ENCODE results near the gene ACVR1B.

ACVR1B gene

DNA sequence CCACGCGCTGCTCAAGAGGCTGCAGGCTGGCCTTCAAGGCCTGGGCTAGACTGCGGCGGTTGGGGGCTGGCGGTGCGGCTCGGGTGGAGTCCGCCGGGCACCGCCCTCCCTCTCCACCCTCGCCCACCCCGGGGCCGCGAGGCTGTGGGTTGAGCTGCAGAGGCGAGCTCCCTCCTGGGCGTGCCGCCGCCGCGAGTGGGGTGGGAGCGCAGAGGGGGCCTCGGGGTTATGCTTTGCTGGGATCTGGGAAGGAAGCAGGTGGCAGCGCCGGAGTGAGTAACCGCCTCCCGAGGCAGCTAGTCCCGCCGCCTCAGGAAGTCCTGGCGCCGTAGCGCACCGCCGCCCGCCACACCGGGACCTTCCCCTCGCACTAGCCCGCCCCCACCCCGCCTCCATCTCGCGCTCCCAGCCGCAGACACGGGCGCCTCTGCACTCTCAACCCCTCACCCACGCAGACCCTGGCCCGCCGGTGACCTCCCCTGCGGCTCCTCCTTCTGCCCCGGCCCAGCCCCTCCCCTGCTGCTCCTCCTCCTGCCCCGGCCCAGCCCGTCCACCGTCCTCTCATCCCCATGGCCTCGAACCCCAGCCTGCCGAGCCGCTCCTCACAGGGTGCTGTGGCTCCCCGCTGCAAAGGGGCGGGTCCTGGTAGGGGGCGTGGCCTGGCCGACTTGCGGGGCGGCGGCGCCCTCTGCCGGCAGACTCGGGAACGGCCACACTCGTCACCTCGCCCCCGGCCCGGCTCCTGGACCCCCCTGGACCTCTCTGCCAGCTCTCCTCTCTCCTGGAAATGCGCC, 71.9 kb downstream of the ACVR1B start:
- TF ChIP-seq, protein P1, sequence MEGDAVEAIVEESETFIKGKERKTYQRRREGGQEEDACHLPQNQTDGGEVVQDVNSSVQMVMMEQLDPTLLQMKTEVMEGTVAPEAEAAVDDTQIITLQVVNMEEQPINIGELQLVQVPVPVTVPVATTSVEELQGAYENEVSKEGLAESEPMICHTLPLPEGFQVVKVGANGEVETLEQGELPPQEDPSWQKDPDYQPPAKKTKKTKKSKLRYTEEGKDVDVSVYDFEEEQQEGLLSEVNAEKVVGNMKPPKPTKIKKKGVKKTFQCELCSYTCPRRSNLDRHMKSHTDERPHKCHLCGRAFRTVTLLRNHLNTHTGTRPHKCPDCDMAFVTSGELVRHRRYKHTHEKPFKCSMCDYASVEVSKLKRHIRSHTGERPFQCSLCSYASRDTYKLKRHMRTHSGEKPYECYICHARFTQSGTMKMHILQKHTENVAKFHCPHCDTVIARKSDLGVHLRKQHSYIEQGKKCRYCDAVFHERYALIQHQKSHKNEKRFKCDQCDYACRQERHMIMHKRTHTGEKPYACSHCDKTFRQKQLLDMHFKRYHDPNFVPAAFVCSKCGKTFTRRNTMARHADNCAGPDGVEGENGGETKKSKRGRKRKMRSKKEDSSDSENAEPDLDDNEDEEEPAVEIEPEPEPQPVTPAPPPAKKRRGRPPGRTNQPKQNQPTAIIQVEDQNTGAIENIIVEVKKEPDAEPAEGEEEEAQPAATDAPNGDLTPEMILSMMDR (IDR thresholded peaks at IDR 0.05; ENCODE audit: poor library complexity, severe bottlenecking) = peak; percentile 96
- H3K27me3 ChIP-seq (ENCODE audit: insufficient read depth, poor library complexity, severe bottlenecking) = no peaks in the 10 kb centered on the region
- peak overlapping the region; percentile 32 for H3K4me3 ChIP-seq (ENCODE audit: severe bottlenecking)
- no peak overlapping the region for H3K27ac ChIP-seq (ENCODE audit: poor library complexity, severe bottlenecking)
- no peaks in the 10 kb centered on the region for H3K4me1 ChIP-seq (ENCODE audit: insufficient read depth, poor library complexity, severe bottlenecking)
- no peaks in the 10 kb centered on the region for H3K36me3 ChIP-seq (ENCODE audit: low read depth)
- ATAC-seq (ENCODE audit: low read depth) (peak; percentile 53), DNase-seq (ENCODE audit: low spot score) (no peak)
- H3K9me3 ChIP-seq (ENCODE audit: severe bottlenecking) = no peaks in the 10 kb centered on the region

DNA sequence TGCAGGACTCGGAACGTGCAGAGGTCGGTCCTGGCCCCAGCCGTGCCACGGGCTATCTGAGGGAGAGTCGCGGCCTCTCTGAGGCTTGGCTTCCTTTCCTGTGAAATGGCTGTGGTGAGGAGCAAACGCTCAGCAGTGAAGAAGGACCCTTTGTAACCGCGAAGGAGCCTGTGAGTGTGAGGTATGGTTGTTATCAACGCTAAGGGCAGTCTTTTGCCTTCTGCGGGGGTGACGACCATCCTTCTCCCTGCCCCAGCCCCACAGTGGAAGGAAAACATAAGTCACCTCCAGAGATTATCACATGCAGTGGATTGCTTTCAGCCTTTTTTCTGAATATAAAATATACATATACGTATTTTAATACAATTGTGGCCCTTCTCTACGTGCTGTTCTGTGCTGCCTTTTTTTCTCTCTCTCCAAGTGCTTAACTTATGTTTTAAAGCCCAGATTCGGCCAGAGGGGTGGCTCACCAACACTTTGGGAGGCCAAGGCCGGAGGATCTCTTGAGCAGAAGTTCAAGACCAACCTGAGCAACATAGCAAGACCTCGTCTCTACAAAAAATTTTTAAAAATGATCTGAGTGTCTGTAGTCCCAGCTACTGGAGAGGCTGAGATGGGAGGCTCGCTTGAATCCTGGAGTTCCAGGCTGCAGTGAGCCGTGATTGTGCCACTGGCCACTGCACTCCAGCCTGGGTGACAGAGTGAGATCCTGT, 72.6 kb downstream of the ACVR1B start:
- Histone ChIP-seq H3K36me3 (ENCODE audit: low read depth) (no peaks in the 10 kb centered on the region), H3K4me1 (ENCODE audit: insufficient read depth, poor library complexity, severe bottlenecking) (no peaks in the 10 kb centered on the region), H3K9me3 (ENCODE audit: severe bottlenecking) (no peaks in the 10 kb centered on the region), H3K4me3 (ENCODE audit: severe bottlenecking) (peak overlapping the region; percentile 32), H3K27ac (ENCODE audit: poor library complexity, severe bottlenecking) (no peak overlapping the region), H3K27me3 (ENCODE audit: insufficient read depth, poor library complexity, severe bottlenecking) (no peaks in the 10 kb centered on the region)
- TF ChIP-seq, protein P1 (IDR thresholded peaks at IDR 0.05; ENCODE audit: poor library complexity, severe bottlenecking) = peak; percentile 82
- no peak for ATAC-seq (ENCODE audit: low read depth)
- no peak for DNase-seq (ENCODE audit: low spot score)

DNA sequence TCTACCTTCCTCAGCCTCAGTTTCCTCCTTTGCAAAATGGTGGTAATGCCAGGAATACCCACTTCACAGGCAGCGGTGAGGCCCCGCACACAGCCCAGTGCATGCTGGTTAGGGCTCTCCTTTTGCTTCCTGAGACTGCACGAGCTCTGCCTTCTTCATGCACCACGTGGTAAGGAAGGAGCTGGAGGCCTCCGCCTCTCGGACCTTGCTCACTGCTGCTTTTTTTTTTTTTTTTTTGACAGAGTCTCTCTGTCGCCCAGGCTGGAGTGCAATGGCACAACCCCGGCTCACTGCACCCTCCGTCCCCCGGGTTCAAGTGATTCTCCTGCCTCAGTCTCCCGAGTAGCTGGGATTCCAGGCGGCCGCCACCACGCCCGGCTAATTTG, 73.3 kb downstream of the ACVR1B start:
- Histone ChIP-seq H3K4me1 (ENCODE audit: insufficient read depth, poor library complexity, severe bottlenecking) (no peaks in the 10 kb centered on the region), H3K9me3 (ENCODE audit: severe bottlenecking) (no peaks in the 10 kb centered on the region), H3K4me3 (ENCODE audit: severe bottlenecking) (no peak overlapping the region), H3K36me3 (ENCODE audit: low read depth) (no peaks in the 10 kb centered on the region), H3K27me3 (ENCODE audit: insufficient read depth, poor library complexity, severe bottlenecking) (no peaks in the 10 kb centered on the region), H3K27ac (ENCODE audit: poor library complexity, severe bottlenecking) (no peak overlapping the region)
- TF ChIP-seq, protein P1 (IDR thresholded peaks at IDR 0.05; ENCODE audit: poor library complexity, severe bottlenecking) = no peak
- ATAC-seq (ENCODE audit: low read depth) (no peak), DNase-seq (ENCODE audit: low spot score) (no peak)

DNA sequence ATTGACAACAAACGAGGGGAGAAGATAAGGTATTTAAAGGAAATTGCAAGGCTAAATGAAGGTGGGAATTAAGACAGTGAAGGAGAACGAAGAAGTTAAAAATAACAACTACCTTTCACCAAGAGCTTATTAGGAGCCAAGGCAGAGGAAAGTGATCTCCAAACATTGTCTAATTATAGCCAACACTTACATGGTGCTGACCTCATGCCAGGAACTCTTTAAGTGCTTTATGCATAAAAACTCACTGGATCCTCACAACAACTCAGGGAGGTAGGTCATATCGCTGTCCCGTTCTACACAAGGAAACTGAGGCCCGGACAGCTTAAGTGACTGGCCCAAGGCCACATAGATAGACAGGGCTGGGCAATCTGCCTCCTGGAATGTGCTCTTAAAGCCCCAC, 74.8 kb downstream of the ACVR1B start:
- DNase-seq (ENCODE audit: low spot score) (no peak), ATAC-seq (ENCODE audit: low read depth) (no peak)
- H3K4me3 ChIP-seq (ENCODE audit: severe bottlenecking) = no peak overlapping the region
- TF ChIP-seq, protein P1 (IDR thresholded peaks at IDR 0.05; ENCODE audit: poor library complexity, severe bottlenecking) = no peak
- H3K9me3 ChIP-seq (ENCODE audit: severe bottlenecking) = no peaks in the 10 kb centered on the region
- no peak overlapping the region for H3K27ac ChIP-seq (ENCODE audit: poor library complexity, severe bottlenecking)
- no peaks in the 10 kb centered on the region for H3K27me3 ChIP-seq (ENCODE audit: insufficient read depth, poor library complexity, severe bottlenecking)
- no peaks in the 10 kb centered on the region for H3K4me1 ChIP-seq (ENCODE audit: insufficient read depth, poor library complexity, severe bottlenecking)
- no peaks in the 10 kb centered on the region for H3K36me3 ChIP-seq (ENCODE audit: low read depth)
